Measurements from ENCODE around the gene MCAM. TPM values are rescaled to one million over a fixed set of nuclear protein-coding genes. Genes with fewer than 3 reads are reported as not detected.

MCAM gene
- total and polyA plus RNA-seq, 8 donors: 7.3 to 379 (median 70.4) TPM

DNA sequence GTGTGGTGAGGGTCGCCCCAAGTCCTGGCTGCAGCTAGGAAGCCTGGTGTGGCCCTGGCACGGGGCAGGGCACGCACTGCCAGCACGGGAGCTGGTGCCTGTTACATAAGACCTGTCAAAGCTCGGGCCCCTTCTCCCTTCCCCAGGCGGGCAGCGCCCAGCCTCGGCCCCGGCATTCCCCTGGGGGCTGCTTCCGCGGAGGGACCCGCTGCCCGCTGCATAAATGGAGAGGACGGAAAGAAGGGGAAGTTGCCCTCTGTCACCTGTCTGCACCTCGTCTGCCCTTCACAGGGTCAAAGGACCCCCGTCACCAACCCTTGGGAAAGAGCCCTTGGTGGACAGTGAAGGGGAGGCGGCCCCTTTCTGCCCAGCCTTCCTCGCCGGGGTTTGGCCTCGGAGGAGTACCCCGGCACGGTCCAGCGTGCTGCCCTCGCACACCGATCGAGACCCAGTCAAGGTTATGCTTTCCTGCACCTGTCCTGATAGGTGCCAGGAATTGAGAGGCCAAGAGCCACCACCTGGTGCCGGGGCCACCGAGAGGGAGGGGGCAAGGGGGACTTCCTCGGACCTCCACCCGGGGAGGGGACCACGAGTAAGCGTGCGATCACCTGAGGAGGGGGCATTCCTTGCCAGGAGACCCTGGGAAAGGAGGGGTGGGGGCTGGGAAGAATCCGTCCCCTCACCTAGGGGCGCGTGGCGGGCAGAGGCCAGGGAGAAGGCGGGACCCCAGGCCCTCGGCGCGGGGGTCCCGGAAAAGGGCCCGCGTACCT, 46.3 kb upstream of the MCAM start:
- intact Hi-C loops (cut with DNase I; ENCODE audit: low total_unique reads): no loop called here
- Histone ChIP-seq H3K36me3 (peaks cover 0 to 19% (median 12%) of the 10 kb centered on the region in 4 donors), H3K4me1 (peaks cover 50 to 75% (median 67%) of the 10 kb centered on the region in 4 donors), H3K4me3 (peak overlapping the region; percentile 50 to 59 (median 56)), H3K27ac (peak overlapping the region; percentile 2 to 93 (median 84)), H3K9me3 (no peaks in the 10 kb centered on the region), H3K27me3 (peaks cover 0 to 31% (median 20%) of the 10 kb centered on the region in 3 donors)
- DNase-seq: no peak
- TF ChIP-seq POLR2AphosphoS5 (IDR thresholded peaks at IDR 0.05) (no peak), POLR2A (IDR thresholded peaks at IDR 0.05) (no peak), EP300 (IDR thresholded peaks at IDR 0.05) (no peak)
- TF ChIP-seq, protein P1, sequence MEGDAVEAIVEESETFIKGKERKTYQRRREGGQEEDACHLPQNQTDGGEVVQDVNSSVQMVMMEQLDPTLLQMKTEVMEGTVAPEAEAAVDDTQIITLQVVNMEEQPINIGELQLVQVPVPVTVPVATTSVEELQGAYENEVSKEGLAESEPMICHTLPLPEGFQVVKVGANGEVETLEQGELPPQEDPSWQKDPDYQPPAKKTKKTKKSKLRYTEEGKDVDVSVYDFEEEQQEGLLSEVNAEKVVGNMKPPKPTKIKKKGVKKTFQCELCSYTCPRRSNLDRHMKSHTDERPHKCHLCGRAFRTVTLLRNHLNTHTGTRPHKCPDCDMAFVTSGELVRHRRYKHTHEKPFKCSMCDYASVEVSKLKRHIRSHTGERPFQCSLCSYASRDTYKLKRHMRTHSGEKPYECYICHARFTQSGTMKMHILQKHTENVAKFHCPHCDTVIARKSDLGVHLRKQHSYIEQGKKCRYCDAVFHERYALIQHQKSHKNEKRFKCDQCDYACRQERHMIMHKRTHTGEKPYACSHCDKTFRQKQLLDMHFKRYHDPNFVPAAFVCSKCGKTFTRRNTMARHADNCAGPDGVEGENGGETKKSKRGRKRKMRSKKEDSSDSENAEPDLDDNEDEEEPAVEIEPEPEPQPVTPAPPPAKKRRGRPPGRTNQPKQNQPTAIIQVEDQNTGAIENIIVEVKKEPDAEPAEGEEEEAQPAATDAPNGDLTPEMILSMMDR (IDR thresholded peaks at IDR 0.05): no peak
- 42 to 65% (median 50%) methylated on average over 22 to 44 of the region's 44 CpGs for WGBS, 5 donors

DNA sequence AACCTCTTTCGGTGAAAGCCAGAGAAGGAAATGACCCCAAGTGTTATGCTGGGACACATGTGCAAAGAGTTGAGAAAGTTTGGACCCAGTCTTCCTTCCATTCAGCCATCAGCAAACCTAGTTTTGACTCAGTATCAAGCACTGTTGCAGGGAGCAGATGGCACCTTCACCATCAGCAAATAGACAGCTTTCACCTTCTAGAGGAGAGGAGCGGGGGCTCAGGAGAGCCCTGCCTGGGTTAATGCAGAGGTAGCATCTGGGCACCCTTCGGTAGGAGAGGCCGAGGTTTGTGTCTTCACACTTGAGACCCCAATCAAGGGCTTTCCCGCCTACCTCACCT, 45.8 kb upstream of the MCAM start:
- Histone ChIP-seq H3K27me3 (peaks cover 0 to 31% (median 20%) of the 10 kb centered on the region in 3 donors), H3K4me3 (peak overlapping the region; percentile 50 to 59 (median 56)), H3K4me1 (peaks cover 45 to 70% (median 62%) of the 10 kb centered on the region in 4 donors), H3K9me3 (no peaks in the 10 kb centered on the region), H3K36me3 (peaks cover 0 to 24% (median 14%) of the 10 kb centered on the region in 4 donors), H3K27ac (peak overlapping the region in 4 of 5 donors; percentile 71 to 93 (median 87))
- no peak for TF ChIP-seq POLR2AphosphoS5 (IDR thresholded peaks at IDR 0.05)
- TF ChIP-seq EP300 (IDR thresholded peaks at IDR 0.05): no peak
- TF ChIP-seq, protein P1 (IDR thresholded peaks at IDR 0.05): no peak
- no peak for DNase-seq
- intact Hi-C loops (cut with DNase I; ENCODE audit: low total_unique reads): no loop called here
- WGBS, 5 donors: 67 to 97% (median 93%) methylated on average over 1 to 5 of the region's 5 CpGs

DNA sequence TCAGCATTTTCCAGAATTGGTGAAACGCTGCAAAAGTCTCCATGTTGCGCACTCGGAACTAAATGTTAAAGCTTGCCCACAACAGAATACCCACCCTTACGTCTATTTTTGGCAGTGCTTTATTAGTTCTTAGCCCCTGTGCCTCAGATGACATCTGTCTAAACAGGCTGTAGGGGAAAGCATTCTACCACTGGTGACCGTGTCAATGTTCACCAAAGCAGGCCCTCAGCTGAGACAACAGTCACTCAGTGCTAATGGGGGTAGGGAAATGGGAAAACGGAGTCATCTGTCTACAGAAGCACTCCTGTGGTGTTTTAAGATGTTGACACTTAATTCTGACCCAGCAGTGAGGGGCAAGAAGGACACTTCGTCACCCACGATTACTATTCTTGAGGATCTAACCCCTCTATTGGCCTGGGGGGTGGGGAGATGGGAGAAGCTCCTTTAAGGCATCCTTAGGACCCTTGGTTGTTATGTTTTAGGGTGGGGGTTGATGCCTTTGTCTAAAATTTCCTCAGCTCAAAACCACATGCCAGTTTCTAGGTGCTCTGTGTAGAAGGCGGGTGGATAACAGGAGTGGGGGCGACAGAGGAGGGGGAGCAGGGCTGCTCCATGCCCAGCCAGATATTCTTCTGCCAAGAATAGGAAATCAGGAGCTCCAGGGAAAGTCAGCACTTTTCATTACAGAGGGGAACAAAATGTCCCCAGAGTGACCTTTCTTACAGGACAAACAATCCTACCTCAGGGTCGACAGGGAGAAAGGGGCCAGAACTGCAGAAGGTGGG, 45.2 kb upstream of the MCAM start:
- Histone ChIP-seq H3K4me3 (peak overlapping the region in 3 of 4 donors; percentile 54 to 59 (median 59)), H3K27me3 (peaks cover 0 to 31% (median 20%) of the 10 kb centered on the region in 3 donors), H3K4me1 (peaks cover 40 to 67% (median 57%) of the 10 kb centered on the region in 4 donors), H3K27ac (peak overlapping the region in 4 of 5 donors; percentile 71 to 93 (median 87)), H3K36me3 (peaks cover 0 to 27% (median 16%) of the 10 kb centered on the region in 4 donors), H3K9me3 (no peaks in the 10 kb centered on the region)
- WGBS, 5 donors: 77 to 86% (median 83%) methylated on average over 11 of the region's 11 CpGs
- no peak for DNase-seq
- TF ChIP-seq, protein P1 (IDR thresholded peaks at IDR 0.05): no peak
- no peak for TF ChIP-seq POLR2A (IDR thresholded peaks at IDR 0.05)
- TF ChIP-seq EP300 (IDR thresholded peaks at IDR 0.05): no peak
- TF ChIP-seq POLR2AphosphoS5 (IDR thresholded peaks at IDR 0.05): no peak
- intact Hi-C loops (cut with DNase I; ENCODE audit: low total_unique reads): no loop called here

DNA sequence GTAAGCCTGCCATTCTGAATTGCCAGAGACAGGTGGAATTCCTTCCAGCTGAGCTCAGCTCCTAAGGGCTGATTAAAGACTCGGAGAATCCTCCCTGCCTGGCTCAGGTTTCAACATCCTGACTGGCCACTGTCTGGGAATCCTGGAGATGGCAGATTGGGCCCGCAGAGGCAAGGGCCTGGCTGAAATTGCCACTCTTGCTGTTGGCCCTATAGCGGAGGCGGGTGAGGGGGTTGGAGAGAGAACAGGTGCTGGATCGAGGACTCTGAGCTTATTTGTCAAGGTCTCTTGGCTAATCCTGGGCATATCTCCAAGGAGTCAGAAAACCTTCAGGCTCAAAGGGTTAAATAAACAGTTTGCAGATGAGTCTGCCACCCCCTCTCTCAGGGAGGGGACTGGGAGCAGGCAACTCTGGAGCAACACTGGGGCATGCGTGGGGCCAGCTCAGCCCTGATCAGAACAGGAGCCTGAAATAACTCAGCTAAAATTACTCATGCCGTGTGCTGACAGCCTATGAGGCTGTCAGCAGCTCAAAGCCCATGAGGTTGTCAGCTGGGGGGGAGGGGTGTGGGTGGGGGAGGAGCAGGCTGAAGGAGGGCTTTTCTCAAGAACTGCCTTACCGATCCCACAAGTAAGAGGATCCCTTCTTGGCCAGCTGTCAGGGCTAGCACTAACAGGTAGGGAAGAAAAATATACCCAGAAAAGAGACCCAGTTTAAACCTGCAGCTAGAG, 44.3 kb upstream of the MCAM start:
- H3K27ac ChIP-seq: peak overlapping the region in 4 of 5 donors; percentile 71 to 93 (median 87)
- peak in 1 of 2 donors; percentile 65 for DNase-seq
- intact Hi-C loops (cut with DNase I; ENCODE audit: low total_unique reads): no loop called here

More for the DNA sequence above, 44.3 kb upstream of the MCAM start:
- Histone ChIP-seq H3K36me3 (peaks cover 0 to 27% (median 16%) of the 10 kb centered on the region in 4 donors), H3K27me3 (peaks cover 0 to 34% (median 20%) of the 10 kb centered on the region in 3 donors), H3K9me3 (no peaks in the 10 kb centered on the region), H3K4me1 (peaks cover 39 to 68% (median 60%) of the 10 kb centered on the region in 4 donors), H3K4me3 (peak overlapping the region in 2 of 4 donors; percentile 1 to 54)
- 34 to 45% (median 38%) methylated on average over 8 of the region's 8 CpGs for WGBS, 5 donors
- TF ChIP-seq POLR2AphosphoS5 (IDR thresholded peaks at IDR 0.05) (peak in 2 of 3 donors; percentile 43 to 64), EP300 (IDR thresholded peaks at IDR 0.05) (no peak), POLR2A (IDR thresholded peaks at IDR 0.05) (no peak)
